IgD-negative memory B cell (primary cell): ENCODE results near the gene RAB15. TPM values are rescaled to one million over a fixed set of nuclear protein-coding genes. Genes with fewer than 3 reads are reported as not detected.

ENCODE experiments used
- H3K27ac Mint-ChIP-seq, 3 donors: one replicate each; pipeline ENCODE4 v1.8.0; 2020 to 2022; ENCODE audit warnings: mild to moderate bottlenecking in 3 of 3, mixed read lengths in 3 of 3, moderate library complexity in 1 of 3
- H3K27me3 Mint-ChIP-seq: one replicate; pipeline ENCODE4 v1.8.0; 2021; ENCODE audit warnings: mixed read lengths
- H3K36me3 Mint-ChIP-seq: one replicate; pipeline ENCODE4 v1.8.0; 2020; ENCODE audit warnings: mild to moderate bottlenecking, mixed read lengths
- H3K4me1 Mint-ChIP-seq, 3 donors: one replicate each; pipeline ENCODE4 v1.8.0; 2020 to 2022; ENCODE audit warnings: mixed read lengths in 3 of 3, mild to moderate bottlenecking in 1 of 3
- H3K4me3 Mint-ChIP-seq, 4 donors: one replicate each; pipeline ENCODE4 v1.8.0; 2020 to 2022; ENCODE audit warnings: mild to moderate bottlenecking in 4 of 4, mixed read lengths in 4 of 4, moderate library complexity in 3 of 4
- H3K9me3 Mint-ChIP-seq, 3 donors: one replicate each; pipeline ENCODE4 v1.8.0; 2020 to 2021; ENCODE audit warnings: mixed read lengths in 3 of 3, mild to moderate bottlenecking in 1 of 3
- polyA plus RNA-seq: library from polyadenylated mRNA; unstranded; fragments of 300-500 nt; fragmentation: Illumina TruSeq; gene quantifications from one replicate; pipeline ENCODE4 v1.2.3, GENCODE V29; 2021

Gene RAB15
- polyA plus RNA-seq, 1 donor from 2014 or later = 0.58 TPM

DNA sequence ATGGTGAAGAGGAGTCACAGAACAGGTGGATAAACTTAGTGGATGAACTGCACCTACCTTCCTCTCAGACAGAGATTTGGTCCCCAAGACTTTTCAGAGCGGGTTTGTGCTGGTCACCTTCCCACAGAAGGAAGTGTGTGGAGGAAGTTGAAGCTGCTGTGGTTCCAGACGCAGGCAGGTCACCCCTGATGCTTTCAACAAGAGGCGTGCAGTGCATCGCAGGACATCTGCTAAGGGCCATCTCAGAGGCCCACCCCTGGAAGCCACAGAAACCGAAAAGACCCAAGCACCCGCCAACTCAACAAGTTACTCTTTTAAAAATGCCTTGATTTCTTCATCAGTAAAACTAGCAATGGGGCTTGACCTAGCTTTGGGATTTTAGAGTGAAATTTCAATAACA lies 28.6 kb downstream of the RAB15 start:
- H3K9me3 Mint-ChIP-seq = no peaks in the 10 kb centered on the region
- peak overlapping the region in 1 of 4 donors; percentile 22 for H3K4me3 Mint-ChIP-seq
- H3K36me3 Mint-ChIP-seq = peaks cover 15% of the 10 kb centered on the region
- H3K4me1 Mint-ChIP-seq = peaks cover 11 to 16% (median 12%) of the 10 kb centered on the region in 3 donors
- peak overlapping the region in 2 of 3 donors; percentile 16 to 53 for H3K27ac Mint-ChIP-seq
- H3K27me3 Mint-ChIP-seq = no peaks in the 10 kb centered on the region

GRCh38 chr14:64942531-64943111 lies 29.5 kb downstream of the RAB15 start, which contains the start of gene GPX2:
GPX2 (minus strand) TSS chr14:64942745; CDS start chr14:64942726, 19 bp downstream.
- H3K27me3 Mint-ChIP-seq = no peaks in the 10 kb centered on the region
- H3K4me1 Mint-ChIP-seq = peaks cover 12 to 18% (median 13%) of the 10 kb centered on the region in 3 donors
- peak within 1 kb of the TSS in 2 of 3 donors; percentile 81 to 96 for H3K27ac Mint-ChIP-seq
- H3K9me3 Mint-ChIP-seq = no peaks in the 10 kb centered on the region
- peak within 1 kb of the TSS in 1 of 4 donors; percentile 22 for H3K4me3 Mint-ChIP-seq
- H3K36me3 Mint-ChIP-seq = peaks cover 14% of the 10 kb centered on the region

DNA sequence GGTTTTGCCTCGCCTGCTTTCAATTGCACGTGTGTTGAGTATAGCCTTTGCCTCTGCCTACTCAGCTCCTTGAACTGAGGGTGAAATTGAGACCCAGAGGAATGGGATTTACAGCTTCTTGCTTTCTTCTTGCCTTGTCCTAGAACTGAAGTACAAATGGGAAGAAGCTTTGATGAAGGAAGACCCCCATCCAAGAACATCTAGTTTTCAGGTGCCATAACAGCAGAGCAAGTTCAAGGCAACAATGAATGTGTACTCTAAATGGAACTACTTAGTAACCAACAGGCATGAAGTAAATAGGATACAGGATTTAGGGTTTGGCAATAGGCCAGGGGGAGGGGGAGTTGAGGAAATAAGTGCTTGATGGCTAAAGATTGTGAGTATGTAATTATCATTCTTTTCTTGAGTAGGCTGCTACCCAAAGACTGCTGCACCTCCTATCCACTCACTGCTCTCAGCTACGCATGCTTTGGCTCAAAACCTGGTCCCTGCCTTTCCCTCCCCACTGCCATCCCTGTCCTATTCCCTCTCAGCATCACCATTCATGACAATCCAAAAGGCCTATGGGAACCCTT lies 31.7 kb downstream of the RAB15 start:
- H3K4me1 Mint-ChIP-seq = peaks cover 11 to 18% (median 12%) of the 10 kb centered on the region in 3 donors
- H3K36me3 Mint-ChIP-seq = peaks cover 9% of the 10 kb centered on the region

DNA sequence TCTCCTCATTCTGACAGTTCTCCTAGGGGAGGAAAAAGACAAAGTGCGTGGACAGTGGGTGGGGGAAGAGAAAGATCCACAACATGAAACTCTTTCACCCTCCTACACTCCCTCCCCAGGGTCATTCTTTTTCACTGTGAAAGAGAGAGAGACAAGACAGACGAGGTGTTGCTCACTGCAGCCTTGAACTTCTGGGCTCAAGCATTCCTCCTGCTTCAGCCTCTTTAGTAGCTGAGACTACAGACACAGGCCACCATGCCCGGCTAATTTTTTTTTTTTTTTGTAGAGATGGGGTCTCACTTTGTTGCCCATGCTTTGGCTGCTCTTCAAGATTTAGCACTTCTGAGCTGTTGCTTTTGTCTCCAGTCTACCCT lies 32.3 kb downstream of the RAB15 start:
- Mint-ChIP-seq H3K36me3 (peaks cover 9% of the 10 kb centered on the region), H3K9me3 (no peaks in the 10 kb centered on the region), H3K27me3 (no peaks in the 10 kb centered on the region), H3K27ac (peak overlapping the region in 2 of 3 donors; percentile 46 to 77), H3K4me3 (no peak overlapping the region), H3K4me1 (peaks cover 11 to 18% (median 12%) of the 10 kb centered on the region in 3 donors)

More for the DNA sequence above, 31.7 kb downstream of the RAB15 start:
- H3K27ac Mint-ChIP-seq = peak overlapping the region in 2 of 3 donors; percentile 10 to 46
- no peaks in the 10 kb centered on the region for H3K27me3 Mint-ChIP-seq
- H3K9me3 Mint-ChIP-seq = no peaks in the 10 kb centered on the region
- H3K4me3 Mint-ChIP-seq = peak overlapping the region in 1 of 4 donors; percentile 47

DNA sequence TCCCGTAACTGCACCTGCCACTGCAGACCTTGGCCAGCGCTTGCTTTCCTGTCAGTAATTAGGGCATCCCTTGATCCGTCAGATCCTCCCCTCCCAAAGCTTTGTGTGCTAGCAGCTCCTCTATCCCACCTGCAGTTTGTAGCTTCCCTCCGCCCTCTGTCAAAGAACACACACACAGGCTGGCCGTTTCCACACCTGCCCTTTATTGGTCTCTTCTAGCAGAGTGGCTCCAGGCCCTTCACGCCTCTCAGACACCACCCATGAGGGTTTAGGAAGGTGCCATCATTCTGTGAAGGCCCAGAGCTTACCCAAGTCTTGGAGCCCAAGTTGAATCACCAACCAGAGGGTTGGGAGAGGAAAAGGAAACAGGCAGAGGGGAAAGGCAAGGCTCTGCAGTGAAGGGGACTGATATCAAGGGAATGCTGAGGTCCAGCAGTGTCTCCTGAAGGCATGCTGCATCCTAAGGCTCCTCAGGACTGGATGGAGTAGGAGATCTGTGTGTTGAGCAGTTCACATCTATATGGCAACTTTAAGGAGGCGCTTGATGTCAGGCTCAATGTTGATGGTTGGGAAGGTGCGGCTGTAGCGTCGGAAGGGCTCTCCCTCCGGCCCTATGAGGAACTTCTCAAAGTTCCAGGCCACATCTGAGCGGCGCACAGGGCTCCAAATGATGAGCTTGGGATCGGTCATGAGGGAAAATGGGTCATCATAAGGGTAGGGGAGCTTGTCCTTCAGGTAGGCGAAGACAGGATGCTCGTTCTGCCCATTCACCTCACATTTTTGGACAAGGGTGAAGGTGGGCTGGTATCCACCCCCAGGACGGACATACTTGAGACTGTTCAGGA lies 32.9 kb downstream of the RAB15 start:
- Mint-ChIP-seq H3K4me3 (no peak overlapping the region), H3K27me3 (no peaks in the 10 kb centered on the region), H3K27ac (peak overlapping the region in 2 of 3 donors; percentile 26 to 77), H3K9me3 (no peaks in the 10 kb centered on the region), H3K4me1 (peaks cover 8 to 15% (median 12%) of the 10 kb centered on the region in 3 donors), H3K36me3 (peaks cover 9% of the 10 kb centered on the region)

DNA sequence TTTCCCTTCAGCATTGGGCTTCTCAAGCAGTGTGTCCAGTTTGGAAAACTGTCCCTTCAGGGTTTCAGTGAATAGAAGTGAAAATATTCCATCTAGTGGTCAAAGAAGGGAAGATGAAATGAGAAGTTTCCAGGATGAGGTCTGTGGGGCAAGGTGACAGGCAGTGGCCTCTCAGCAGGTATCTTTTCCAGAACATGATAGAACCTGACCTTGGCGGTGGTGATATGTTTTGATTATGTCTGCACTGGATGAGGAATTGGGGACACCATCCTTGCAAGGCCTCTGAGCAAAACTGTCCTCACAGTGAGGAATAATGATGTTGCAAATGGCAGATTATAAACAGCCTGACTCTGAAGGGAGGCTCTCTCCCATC lies 34.3 kb downstream of the RAB15 start:
- peak overlapping the region in 1 of 3 donors; percentile 82 for H3K27ac Mint-ChIP-seq
- peaks cover 7% of the 10 kb centered on the region for H3K36me3 Mint-ChIP-seq

DNA sequence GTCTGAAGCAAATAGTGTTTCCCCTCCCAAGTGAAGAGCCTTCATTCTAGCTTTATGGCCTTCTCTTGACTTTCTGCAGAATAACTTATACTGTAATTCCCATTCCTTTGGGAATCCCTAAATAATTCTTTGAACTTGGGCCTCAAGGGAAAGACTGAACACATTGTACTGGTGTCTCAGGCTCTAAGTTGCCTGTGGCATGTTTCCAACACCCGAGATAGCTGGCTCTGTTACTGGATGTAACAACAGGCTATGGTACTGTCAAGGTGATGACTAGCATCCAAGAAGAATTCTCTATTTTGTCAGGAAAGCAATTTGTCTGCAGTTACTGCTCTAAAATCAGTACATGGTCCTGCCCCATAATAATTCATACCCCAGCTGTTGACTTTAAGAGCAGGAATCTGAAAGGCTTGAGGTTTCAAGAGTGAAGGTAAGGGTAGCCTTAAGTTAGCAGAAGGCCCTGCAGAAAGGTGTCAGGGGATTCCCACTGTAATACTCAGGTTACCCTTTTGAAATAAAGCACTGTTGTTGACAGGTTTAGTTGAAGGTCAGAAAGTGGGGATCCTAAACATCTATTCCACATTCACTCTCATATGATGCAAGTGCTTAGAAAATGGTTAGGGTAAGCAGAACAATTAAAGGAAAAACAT lies 34.8 kb downstream of the RAB15 start:
- H3K36me3 Mint-ChIP-seq = peaks cover 7% of the 10 kb centered on the region
- no peak overlapping the region for H3K4me3 Mint-ChIP-seq
- no peaks in the 10 kb centered on the region for H3K9me3 Mint-ChIP-seq
- peaks cover 2 to 8% (median 6%) of the 10 kb centered on the region in 3 donors for H3K4me1 Mint-ChIP-seq
- peak overlapping the region in 2 of 3 donors; percentile 41 to 82 for H3K27ac Mint-ChIP-seq
- H3K27me3 Mint-ChIP-seq = no peaks in the 10 kb centered on the region

More for the DNA sequence above, 34.3 kb downstream of the RAB15 start:
- H3K9me3 Mint-ChIP-seq = no peaks in the 10 kb centered on the region
- H3K27me3 Mint-ChIP-seq = no peaks in the 10 kb centered on the region
- peaks cover 2 to 8% (median 8%) of the 10 kb centered on the region in 3 donors for H3K4me1 Mint-ChIP-seq
- no peak overlapping the region for H3K4me3 Mint-ChIP-seq

GRCh38 chr14:64935508-64935907 lies 36.6 kb downstream of the RAB15 start:
- Mint-ChIP-seq H3K36me3 (peaks cover 5% of the 10 kb centered on the region), H3K4me1 (peaks cover 0 to 2% (median 2%) of the 10 kb centered on the region in 3 donors), H3K4me3 (no peak overlapping the region), H3K27ac (peak overlapping the region in 1 of 3 donors; percentile 22), H3K9me3 (no peaks in the 10 kb centered on the region), H3K27me3 (no peaks in the 10 kb centered on the region)

- Mint-ChIP-seq H3K36me3 (peaks cover 7% of the 10 kb centered on the region), H3K27me3 (no peaks in the 10 kb centered on the region), H3K27ac (peak overlapping the region in 1 of 3 donors; percentile 16), H3K4me1 (peaks cover 0 to 3% (median 2%) of the 10 kb centered on the region in 3 donors), H3K9me3 (no peaks in the 10 kb centered on the region), H3K4me3 (no peak overlapping the region)
These were observed 37.7 kb downstream of the RAB15 start for GRCh38 chr14:64934338-64934929.

DNA sequence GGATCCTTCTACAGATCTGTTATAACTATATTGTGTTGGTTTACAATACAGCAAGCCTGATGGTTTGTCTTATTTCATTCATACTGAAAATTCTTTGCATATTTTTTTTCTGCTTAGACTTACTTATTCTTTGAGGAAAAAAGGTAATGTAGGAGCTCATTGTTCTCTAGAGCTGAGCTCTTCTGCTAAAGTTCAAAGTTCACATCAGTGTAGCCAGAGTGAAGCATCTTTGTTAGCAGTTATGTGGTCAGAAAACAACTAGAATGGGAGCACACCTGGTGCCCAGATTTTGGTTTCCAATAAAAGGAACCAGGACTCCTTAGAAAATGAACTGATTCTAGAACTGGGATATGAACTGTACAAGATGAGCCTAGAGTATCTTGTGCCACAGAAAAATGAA lies 39.9 kb downstream of the RAB15 start:
- H3K9me3 Mint-ChIP-seq = no peaks in the 10 kb centered on the region
- H3K27ac Mint-ChIP-seq = no peak overlapping the region
- peaks cover 3% of the 10 kb centered on the region for H3K36me3 Mint-ChIP-seq
- H3K4me1 Mint-ChIP-seq = peaks cover 0 to 1% (median 0%) of the 10 kb centered on the region in 3 donors
- H3K27me3 Mint-ChIP-seq = no peaks in the 10 kb centered on the region
- no peak overlapping the region for H3K4me3 Mint-ChIP-seq

- H3K27me3 Mint-ChIP-seq = no peaks in the 10 kb centered on the region
- no peak overlapping the region for H3K4me3 Mint-ChIP-seq
- peaks cover 0 to 4% (median 1%) of the 10 kb centered on the region in 3 donors for H3K4me1 Mint-ChIP-seq
- H3K36me3 Mint-ChIP-seq = peaks cover 3% of the 10 kb centered on the region
- H3K27ac Mint-ChIP-seq = peak overlapping the region in 1 of 3 donors; percentile 72
- no peaks in the 10 kb centered on the region for H3K9me3 Mint-ChIP-seq
These were observed 41.0 kb downstream of the RAB15 start for GRCh38 chr14:64931123-64931522.

DNA sequence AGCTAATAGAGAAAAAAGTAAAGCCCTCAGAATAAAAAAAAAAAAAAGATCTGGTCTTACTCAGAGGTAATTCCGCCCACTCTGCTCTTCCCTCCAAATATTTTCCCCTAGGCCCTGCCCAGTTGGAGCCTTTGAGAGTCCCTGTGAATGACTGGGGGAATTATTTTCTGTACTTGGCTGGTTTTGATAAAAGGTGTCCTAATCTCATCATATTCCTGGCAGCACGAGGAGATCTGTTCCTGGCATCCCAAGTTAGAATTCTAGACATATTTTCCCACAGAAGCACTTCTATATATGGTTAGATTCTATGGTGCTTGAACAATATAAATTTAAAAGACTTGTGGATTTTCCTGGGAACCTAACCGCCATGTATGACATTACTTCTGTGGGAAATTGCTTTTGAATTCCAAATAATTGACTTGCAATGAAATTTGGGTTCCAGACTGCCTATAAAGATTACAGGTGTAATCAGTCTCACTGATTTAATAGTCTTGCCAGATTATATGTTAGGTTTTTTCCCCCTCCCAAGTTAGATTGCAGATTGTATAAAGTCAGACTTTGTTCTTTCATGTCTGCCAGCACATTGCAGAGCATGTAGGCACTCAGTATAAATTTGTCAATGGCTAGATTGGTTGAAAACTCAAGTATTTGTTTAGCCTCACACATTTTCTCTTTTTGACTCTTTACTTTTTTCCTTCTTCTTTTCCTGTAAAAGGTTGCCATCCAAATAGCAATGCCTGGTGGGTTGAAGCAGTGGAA lies 41.9 kb downstream of the RAB15 start:
- H3K9me3 Mint-ChIP-seq = no peaks in the 10 kb centered on the region
- no peak overlapping the region for H3K4me3 Mint-ChIP-seq
- H3K4me1 Mint-ChIP-seq = peaks cover 0 to 4% (median 1%) of the 10 kb centered on the region in 3 donors
- peak overlapping the region in 2 of 3 donors; percentile 6 to 50 for H3K27ac Mint-ChIP-seq
- no peaks in the 10 kb centered on the region for H3K27me3 Mint-ChIP-seq
- peaks cover 3% of the 10 kb centered on the region for H3K36me3 Mint-ChIP-seq

DNA sequence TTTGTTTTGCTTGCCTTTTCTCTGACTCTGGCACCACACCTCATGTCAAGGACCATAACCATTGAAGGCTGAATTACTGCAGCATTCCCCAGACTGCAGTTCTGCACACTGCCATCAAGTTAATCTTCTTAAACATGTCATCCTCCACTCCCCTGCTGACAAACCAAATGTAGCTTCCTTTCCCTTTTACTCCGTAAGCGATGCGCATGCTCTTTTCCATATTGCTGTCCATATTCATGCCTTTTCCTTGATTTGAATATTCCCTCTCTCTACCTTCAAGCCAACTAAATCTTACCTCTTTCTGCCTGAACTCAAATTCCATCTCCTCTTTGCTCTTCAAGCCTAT lies 43.1 kb downstream of the RAB15 start:
- peaks cover 0 to 8% (median 1%) of the 10 kb centered on the region in 3 donors for H3K4me1 Mint-ChIP-seq
- no peak overlapping the region for H3K4me3 Mint-ChIP-seq
- peaks cover 3% of the 10 kb centered on the region for H3K36me3 Mint-ChIP-seq
- H3K9me3 Mint-ChIP-seq = no peaks in the 10 kb centered on the region
- no peak overlapping the region for H3K27ac Mint-ChIP-seq
- H3K27me3 Mint-ChIP-seq = no peaks in the 10 kb centered on the region
